ENCODE data around the gene BNIPL. TPM values are rescaled to one million over a fixed set of nuclear protein-coding genes. Genes with fewer than 3 reads are reported as not detected.

Gene BNIPL
- total and polyA plus RNA-seq, 2 of the 13 experiments (the other 11 are each of a cell fraction or from before 2014, with no cell fraction given) = 0.40 to 1.1 TPM

DNA sequence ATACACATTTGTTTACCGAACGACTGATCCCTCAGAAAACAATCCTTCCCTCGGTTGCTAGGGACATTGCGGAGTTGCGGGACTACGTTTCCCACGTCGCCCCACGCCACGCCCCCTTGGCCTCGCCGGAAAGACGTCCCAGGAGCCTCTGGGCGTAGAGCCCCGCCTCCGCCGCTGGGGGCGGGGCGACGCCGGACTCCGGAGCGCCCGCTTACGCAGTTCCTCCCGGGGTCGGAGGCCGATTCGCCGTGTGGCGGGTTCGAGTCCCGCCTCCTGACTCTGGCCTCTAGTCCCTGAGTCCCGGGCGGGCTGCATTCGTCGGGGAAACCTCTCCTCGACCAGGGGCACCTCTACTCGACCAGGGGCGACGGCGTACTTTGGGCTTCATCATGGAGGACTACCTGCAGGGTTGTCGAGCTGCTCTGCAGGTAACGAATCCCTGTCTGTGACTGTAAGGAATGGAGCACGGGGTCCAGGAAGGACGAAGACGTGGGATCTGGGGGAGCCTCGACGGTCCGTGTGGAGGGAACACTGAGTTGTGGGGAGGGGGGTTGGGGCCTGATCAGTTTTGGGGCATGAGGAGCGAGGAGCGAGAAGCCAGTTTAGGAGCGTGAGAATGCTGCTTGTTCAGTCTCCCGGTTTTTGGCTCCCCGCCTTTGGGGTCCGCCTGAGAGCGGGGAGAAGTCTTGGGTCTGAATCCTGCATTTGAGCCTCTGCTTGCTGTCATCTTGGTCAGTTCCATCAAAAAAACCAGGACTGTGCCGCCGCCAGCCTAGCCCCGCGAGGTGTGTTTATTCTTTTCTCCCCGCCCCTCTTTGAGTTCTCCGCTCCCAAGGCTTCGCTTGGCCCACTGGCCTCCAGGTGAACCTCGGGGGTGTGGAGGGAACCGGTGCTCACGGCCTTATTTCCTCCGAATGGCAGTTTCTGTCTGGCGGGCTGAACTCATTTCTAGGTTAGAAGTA, 27.9 kb upstream of the BNIPL start, which contains the start of gene PRUNE1 (continued):
- TF ChIP-seq, protein P1, sequence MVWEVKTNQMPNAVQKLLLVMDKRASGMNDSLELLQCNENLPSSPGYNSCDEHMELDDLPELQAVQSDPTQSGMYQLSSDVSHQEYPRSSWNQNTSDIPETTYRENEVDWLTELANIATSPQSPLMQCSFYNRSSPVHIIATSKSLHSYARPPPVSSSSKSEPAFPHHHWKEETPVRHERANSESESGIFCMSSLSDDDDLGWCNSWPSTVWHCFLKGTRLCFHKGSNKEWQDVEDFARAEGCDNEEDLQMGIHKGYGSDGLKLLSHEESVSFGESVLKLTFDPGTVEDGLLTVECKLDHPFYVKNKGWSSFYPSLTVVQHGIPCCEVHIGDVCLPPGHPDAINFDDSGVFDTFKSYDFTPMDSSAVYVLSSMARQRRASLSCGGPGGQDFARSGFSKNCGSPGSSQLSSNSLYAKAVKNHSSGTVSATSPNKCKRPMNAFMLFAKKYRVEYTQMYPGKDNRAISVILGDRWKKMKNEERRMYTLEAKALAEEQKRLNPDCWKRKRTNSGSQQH (CRISPR knock-in tag; IDR thresholded peaks at IDR 0.05; ENCODE audit: low read depth) = peak; percentile 38; the same call in 1 of the 2 replicates
- TF ChIP-seq ZNF878 (CRISPR knock-in tag; IDR thresholded peaks at IDR 0.05) = no peak; the same call in 1 of the 2 replicates
- 0 out of 2 replicates have a peak, but pooled peaks have one; percentile 18 for TF ChIP-seq CC2D1A (CRISPR knock-in tag; IDR thresholded peaks at IDR 0.05)
- TF ChIP-seq, protein P2, sequence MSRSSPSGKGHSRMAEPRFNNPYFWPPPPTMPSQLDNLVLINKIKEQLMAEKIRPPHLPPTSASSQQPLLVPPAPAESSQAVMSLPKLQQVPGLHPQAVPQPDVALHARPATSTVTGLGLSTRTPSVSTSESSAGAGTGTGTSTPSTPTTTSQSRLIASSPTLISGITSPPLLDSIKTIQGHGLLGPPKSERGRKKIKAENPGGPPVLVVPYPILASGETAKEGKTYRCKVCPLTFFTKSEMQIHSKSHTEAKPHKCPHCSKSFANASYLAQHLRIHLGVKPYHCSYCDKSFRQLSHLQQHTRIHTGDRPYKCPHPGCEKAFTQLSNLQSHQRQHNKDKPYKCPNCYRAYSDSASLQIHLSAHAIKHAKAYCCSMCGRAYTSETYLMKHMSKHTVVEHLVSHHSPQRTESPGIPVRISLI (CRISPR knock-in tag; IDR thresholded peaks at IDR 0.05; ENCODE audit: borderline replicate concordance) = no peak; the same call in 1 of the 2 replicates
- no peak for TF ChIP-seq HMGA1 (CRISPR knock-in tag; conservative IDR thresholded peaks at IDR 0.05)
- TF ChIP-seq NR2C2 (CRISPR knock-in tag; IDR thresholded peaks at IDR 0.05; ENCODE audit: borderline replicate concordance) = peak; percentile 93
- TF ChIP-seq ZNF781 (CRISPR knock-in tag; IDR thresholded peaks at IDR 0.05; ENCODE audit: borderline replicate concordance, not compliant biosample characterization) = peak; percentile 29
- no peak for TF ChIP-seq ZNF282 (IDR thresholded peaks at IDR 0.05; ENCODE audit: partially characterized antibody)
- TF ChIP-seq, protein P3, sequence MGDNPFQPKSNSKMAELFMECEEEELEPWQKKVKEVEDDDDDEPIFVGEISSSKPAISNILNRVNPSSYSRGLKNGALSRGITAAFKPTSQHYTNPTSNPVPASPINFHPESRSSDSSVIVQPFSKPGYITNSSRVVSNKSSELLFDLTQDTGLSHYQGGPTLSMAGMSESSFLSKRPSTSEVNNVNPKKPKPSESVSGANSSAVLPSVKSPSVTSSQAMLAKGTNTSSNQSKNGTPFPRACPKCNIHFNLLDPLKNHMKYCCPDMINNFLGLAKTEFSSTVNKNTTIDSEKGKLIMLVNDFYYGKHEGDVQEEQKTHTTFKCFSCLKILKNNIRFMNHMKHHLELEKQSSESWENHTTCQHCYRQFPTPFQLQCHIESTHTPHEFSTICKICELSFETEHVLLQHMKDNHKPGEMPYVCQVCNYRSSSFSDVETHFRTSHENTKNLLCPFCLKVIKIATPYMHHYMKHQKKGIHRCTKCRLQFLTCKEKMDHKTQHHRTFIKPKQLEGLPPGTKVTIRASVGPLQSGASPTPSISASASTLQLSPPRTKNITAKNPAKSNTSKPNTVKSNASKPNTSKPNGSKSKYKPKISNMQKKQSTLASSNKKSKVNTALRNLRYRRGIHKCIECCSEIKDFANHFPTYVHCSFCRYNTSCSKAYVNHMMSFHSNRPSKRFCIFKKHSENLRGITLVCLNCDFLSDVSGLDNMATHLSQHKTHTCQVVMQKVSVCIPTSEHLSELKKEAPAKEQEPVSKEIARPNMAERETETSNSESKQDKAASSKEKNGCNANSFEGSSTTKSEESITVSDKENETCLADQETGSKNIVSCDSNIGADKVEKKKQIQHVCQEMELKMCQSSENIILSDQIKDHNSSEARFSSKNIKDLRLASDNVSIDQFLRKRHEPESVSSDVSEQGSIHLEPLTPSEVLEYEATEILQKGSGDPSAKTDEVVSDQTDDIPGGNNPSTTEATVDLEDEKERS (CRISPR knock-in tag; IDR thresholded peaks at IDR 0.05) = no peak
- TF ChIP-seq ZNF343 (CRISPR knock-in tag; IDR thresholded peaks at IDR 0.05) = no peak
- TF ChIP-seq NAIF1 (CRISPR knock-in tag; IDR thresholded peaks at IDR 0.05; ENCODE audit: borderline replicate concordance) = peak; percentile 78; the same call in 1 of the 2 replicates
- no peak for TF ChIP-seq ETS1 (CRISPR knock-in tag; IDR thresholded peaks at IDR 0.05)
- TF ChIP-seq HOXA9 (CRISPR knock-in tag; IDR thresholded peaks at IDR 0.05; ENCODE audit: borderline replicate concordance) = no peak
- TF ChIP-seq ZNF292 (CRISPR knock-in tag; IDR thresholded peaks at IDR 0.05; ENCODE audit: borderline replicate concordance, low read depth) = no peak
- TF ChIP-seq, protein P4, sequence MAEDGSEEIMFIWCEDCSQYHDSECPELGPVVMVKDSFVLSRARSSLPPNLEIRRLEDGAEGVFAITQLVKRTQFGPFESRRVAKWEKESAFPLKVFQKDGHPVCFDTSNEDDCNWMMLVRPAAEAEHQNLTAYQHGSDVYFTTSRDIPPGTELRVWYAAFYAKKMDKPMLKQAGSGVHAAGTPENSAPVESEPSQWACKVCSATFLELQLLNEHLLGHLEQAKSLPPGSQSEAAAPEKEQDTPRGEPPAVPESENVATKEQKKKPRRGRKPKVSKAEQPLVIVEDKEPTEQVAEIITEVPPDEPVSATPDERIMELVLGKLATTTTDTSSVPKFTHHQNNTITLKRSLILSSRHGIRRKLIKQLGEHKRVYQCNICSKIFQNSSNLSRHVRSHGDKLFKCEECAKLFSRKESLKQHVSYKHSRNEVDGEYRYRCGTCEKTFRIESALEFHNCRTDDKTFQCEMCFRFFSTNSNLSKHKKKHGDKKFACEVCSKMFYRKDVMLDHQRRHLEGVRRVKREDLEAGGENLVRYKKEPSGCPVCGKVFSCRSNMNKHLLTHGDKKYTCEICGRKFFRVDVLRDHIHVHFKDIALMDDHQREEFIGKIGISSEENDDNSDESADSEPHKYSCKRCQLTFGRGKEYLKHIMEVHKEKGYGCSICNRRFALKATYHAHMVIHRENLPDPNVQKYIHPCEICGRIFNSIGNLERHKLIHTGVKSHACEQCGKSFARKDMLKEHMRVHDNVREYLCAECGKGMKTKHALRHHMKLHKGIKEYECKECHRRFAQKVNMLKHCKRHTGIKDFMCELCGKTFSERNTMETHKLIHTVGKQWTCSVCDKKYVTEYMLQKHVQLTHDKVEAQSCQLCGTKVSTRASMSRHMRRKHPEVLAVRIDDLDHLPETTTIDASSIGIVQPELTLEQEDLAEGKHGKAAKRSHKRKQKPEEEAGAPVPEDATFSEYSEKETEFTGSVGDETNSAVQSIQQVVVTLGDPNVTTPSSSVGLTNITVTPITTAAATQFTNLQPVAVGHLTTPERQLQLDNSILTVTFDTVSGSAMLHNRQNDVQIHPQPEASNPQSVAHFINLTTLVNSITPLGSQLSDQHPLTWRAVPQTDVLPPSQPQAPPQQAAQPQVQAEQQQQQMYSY (CRISPR knock-in tag; IDR thresholded peaks at IDR 0.05) = peak; percentile 55; the same call in 1 of the 2 replicates
- no peak for TF ChIP-seq ZNF629 (CRISPR knock-in tag; conservative IDR thresholded peaks at IDR 0.05)
- TF ChIP-seq CEBPG (CRISPR knock-in tag; IDR thresholded peaks at IDR 0.05) = no peak
